HepG2 (cell line): ENCODE results near the gene KAT6B.

Experiments used
- BCL6 ChIP-seq: IDR thresholded peaks from 2 replicates; pipeline ENCODE4 v1.6.1; 2016; ENCODE audit warnings: missing genetic modification reagents, missing compliant biosample characterization
- CTCF ChIP-seq: sonication (generic); formaldehyde crosslinking; IDR thresholded peaks from 2 replicates; pipeline ENCODE4 v1.5.0; 2020; ENCODE audit warnings: mild to moderate bottlenecking, missing genetic modification reagents, moderate library complexity
- HOXA5 ChIP-seq: sonication (generic); formaldehyde crosslinking; IDR thresholded peaks from 2 replicates; pipeline ENCODE4 v1.4.0; 2020; ENCODE audit warnings: missing genetic modification reagents
- MAFF ChIP-seq: IDR thresholded peaks from 2 replicates; pipeline ENCODE4 v1.6.1; 2011; ENCODE audit warnings: low read depth, low read length, improper control_type of control experiment
- MTA3 ChIP-seq: sonication (generic); formaldehyde crosslinking; IDR thresholded peaks from 2 replicates; pipeline ENCODE4 v1.4.0; 2020; ENCODE audit warnings: missing genetic modification reagents
- NBN ChIP-seq: fragments of 450-650 bp; conservative IDR thresholded peaks from 2 replicates; pipeline ENCODE4 v1.6.1; 2017
- NFRKB ChIP-seq: fragments of 450-650 bp; IDR thresholded peaks from 2 replicates; pipeline ENCODE4 v1.6.1; 2017
- SMAD1 ChIP-seq: sonication (generic); formaldehyde crosslinking; IDR thresholded peaks from 2 replicates; pipeline ENCODE4 v1.4.0; 2020; ENCODE audit warnings: missing genetic modification reagents, low read depth, mild to moderate bottlenecking, borderline replicate concordance
- SP1 ChIP-seq, 2 experiments: fragments of 450-650 bp in 1 of 2; sonication (generic) in 1 of 2; formaldehyde crosslinking in 1 of 2; IDR thresholded peaks; 2 replicates each; pipeline versions ENCODE4 v1.4.0 to v1.6.1; 2016 to 2020; ENCODE audit warnings: missing genetic modification reagents in 1 of 2
- SRSF4 ChIP-seq: fragments of 200-400 bp; formaldehyde crosslinking; IDR thresholded peaks from one replicate; pipeline ENCODE4 v1.6.1; 2018; ENCODE audit warnings: mild to moderate bottlenecking, low read depth, low read length, moderate library complexity; ENCODE audit not compliant: poor library complexity, severe bottlenecking
- ZNF430 ChIP-seq: sonication (generic); formaldehyde crosslinking; IDR thresholded peaks from 2 replicates; pipeline ENCODE4 v1.9.0; 2021; ENCODE audit warnings: mild to moderate bottlenecking, missing genetic modification reagents
- TF ChIP-seq, protein P1 (sequence below): sonication (generic); formaldehyde crosslinking; IDR thresholded peaks from 2 replicates; pipeline ENCODE4 v1.4.0; 2020; ENCODE audit warnings: missing genetic modification reagents
- TF ChIP-seq, protein P2 (sequence below): IDR thresholded peaks from 2 replicates; pipeline ENCODE4 v1.6.1; 2012; ENCODE audit warnings: inconsistent platforms
- TF ChIP-seq, protein P3 (sequence below): IDR thresholded peaks from 2 replicates; pipeline ENCODE4 v1.6.1; 2016

- TF ChIP-seq CTCF (CRISPR knock-in tag): no peak
- no peak for TF ChIP-seq MTA3 (CRISPR knock-in tag)
- no peak for TF ChIP-seq ZNF430 (CRISPR knock-in tag)
- TF ChIP-seq, protein P1, sequence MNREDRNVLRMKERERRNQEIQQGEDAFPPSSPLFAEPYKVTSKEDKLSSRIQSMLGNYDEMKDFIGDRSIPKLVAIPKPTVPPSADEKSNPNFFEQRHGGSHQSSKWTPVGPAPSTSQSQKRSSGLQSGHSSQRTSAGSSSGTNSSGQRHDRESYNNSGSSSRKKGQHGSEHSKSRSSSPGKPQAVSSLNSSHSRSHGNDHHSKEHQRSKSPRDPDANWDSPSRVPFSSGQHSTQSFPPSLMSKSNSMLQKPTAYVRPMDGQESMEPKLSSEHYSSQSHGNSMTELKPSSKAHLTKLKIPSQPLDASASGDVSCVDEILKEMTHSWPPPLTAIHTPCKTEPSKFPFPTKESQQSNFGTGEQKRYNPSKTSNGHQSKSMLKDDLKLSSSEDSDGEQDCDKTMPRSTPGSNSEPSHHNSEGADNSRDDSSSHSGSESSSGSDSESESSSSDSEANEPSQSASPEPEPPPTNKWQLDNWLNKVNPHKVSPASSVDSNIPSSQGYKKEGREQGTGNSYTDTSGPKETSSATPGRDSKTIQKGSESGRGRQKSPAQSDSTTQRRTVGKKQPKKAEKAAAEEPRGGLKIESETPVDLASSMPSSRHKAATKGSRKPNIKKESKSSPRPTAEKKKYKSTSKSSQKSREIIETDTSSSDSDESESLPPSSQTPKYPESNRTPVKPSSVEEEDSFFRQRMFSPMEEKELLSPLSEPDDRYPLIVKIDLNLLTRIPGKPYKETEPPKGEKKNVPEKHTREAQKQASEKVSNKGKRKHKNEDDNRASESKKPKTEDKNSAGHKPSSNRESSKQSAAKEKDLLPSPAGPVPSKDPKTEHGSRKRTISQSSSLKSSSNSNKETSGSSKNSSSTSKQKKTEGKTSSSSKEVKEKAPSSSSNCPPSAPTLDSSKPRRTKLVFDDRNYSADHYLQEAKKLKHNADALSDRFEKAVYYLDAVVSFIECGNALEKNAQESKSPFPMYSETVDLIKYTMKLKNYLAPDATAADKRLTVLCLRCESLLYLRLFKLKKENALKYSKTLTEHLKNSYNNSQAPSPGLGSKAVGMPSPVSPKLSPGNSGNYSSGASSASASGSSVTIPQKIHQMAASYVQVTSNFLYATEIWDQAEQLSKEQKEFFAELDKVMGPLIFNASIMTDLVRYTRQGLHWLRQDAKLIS (CRISPR knock-in tag): no peak
- TF ChIP-seq, protein P2, sequence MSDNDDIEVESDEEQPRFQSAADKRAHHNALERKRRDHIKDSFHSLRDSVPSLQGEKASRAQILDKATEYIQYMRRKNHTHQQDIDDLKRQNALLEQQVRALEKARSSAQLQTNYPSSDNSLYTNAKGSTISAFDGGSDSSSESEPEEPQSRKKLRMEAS: no peak
- TF ChIP-seq NBN: no peak
- TF ChIP-seq SP1 (IDR thresholded peaks at IDR 0.05): no peak
- no peak for TF ChIP-seq SP1 (CRISPR knock-in tag; IDR thresholded peaks at IDR 0.05)
- no peak for TF ChIP-seq MAFF
- TF ChIP-seq HOXA5 (CRISPR knock-in tag): no peak
- TF ChIP-seq SMAD1 (CRISPR knock-in tag): no peak
- no peak for TF ChIP-seq NFRKB
- TF ChIP-seq BCL6 (CRISPR knock-in tag): no peak
- TF ChIP-seq SRSF4: no peak
- TF ChIP-seq, protein P3, sequence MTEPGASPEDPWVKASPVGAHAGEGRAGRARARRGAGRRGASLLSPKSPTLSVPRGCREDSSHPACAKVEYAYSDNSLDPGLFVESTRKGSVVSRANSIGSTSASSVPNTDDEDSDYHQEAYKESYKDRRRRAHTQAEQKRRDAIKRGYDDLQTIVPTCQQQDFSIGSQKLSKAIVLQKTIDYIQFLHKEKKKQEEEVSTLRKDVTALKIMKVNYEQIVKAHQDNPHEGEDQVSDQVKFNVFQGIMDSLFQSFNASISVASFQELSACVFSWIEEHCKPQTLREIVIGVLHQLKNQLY (CRISPR knock-in tag): no peak
These were observed 86.3 kb downstream of the KAT6B start for GRCh38 chr10:74912682-74913081.
